ENCODE results near the gene CCDC107.

The CCDC107 gene

GRCh38 chr9:35702696-35703095 lies 44.6 kb downstream of the CCDC107 start:
- no peak for DNase-seq (ENCODE audit: low read depth in 2 of 2)

- DNase-seq (ENCODE audit: low read depth in 2 of 2): no peak
Measured at GRCh38 chr9:35703906-35704672, 46.0 kb downstream of the CCDC107 start.

- DNase-seq (ENCODE audit: low read depth in 2 of 2): no peak
Measured at GRCh38 chr9:35705372-35705771, 47.3 kb downstream of the CCDC107 start.

DNA sequence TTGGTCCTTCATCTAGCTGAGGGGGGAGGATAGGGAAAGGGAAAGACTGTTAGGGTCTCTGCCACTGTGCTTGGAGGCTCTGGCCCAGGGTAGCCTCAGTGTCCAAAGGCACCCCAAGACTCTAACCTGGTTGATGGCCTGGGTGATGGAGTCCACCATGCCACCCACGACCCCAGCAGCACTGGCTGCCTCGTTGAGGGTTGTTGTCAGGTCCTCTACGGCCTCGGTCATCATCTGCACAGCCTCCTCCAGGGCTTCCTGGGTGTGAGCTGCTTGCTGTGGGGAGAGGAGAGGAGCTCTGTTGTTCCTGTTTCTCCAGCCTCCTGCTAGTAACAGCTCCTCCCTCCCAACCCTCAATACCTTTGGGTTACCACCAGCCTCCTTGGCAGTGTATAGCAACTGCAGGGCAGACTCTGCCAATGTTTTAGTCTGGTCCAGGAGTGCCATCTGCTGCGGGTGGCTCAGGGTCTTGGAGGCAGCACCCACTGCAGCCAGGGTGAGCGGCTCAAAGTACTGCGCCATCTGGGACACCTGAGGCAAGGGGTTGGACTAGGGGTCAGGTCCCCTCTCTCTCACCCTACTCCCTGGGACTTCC lies 47.8 kb downstream of the CCDC107 start:
- DNase-seq (ENCODE audit: low read depth in 2 of 2): no peak

DNA sequence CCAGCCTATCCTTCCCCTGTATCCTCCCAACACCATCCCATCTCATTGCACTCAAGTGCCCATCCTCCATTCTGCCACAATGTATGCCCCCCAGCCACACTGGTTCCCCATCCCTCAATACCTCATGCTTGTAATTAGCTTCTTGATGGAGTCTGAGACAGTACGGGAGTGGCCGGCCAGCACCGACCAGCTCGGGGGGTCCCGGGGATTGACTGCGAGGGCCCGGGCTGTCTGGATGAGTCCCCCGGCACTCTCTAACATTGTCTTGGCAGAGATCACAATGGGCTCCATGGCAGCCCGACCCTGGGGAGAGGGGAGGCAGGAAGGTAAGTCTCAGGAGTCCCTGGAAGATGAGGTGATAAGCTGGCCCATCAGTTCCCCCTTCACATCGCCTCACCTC lies 48.9 kb downstream of the CCDC107 start:
- DNase-seq (ENCODE audit: low read depth in 2 of 2): no peak

DNA sequence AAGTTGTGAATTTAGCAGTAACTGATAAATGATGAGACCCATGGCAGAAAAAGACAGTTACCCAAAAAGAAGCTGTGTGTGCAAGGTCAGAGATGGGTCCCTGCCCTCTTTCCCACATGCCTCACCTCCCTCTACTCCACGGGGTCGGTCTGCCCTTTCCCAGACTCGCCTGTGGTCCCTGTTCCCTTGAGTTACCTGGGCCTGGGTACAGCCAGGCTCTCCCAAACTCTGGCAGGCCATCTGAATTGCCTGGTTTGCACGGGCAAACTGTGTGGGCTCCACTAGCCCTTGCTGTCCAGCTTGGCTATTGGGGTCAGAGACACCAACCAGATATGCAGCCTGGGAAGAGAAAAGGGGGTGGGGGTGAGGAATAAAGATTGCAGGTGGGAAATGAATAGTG lies 50.1 kb downstream of the CCDC107 start:
- no peak for DNase-seq (ENCODE audit: low read depth in 2 of 2)

GRCh38 chr9:35710818-35711500 lies 52.9 kb downstream of the CCDC107 start:
- no peak for DNase-seq (ENCODE audit: low read depth in 2 of 2)
